Eye (tissue), 1 donor: ENCODE results near the gene ZNF410.
"Not testable (repeated sequence)": the region's sequence is repeated elsewhere in the genome, so short reads cannot be mapped to it uniquely, and the experiment has no call there.

Experiments used
- DNase-seq: peaks from one replicate; pipeline ENCODE4 v3.0.0-alpha.2; 2015

The ZNF410 gene

GRCh38 chr14:73886449-73887317 lies at the start of gene ZNF410:
Gene ZNF410 (plus strand): TSS chr14:73886859. CDS start chr14:73892176, 5,317 bp downstream.
- DNase-seq, result peak; percentile 95

GRCh38 chr14:73838293-73839034 lies 48.2 kb upstream of the ZNF410 start:
- not testable (repeated sequence) for DNase-seq

- no peak for DNase-seq
These were observed 44.5 kb upstream of the ZNF410 start for GRCh38 chr14:73842201-73842600.

- no peak for DNase-seq
These were observed 43.8 kb upstream of the ZNF410 start for GRCh38 chr14:73842851-73843250.

- no peak for DNase-seq
These were observed 43.4 kb upstream of the ZNF410 start for GRCh38 chr14:73843296-73843695.

- no peak for DNase-seq
These were observed 39.7 kb upstream of the ZNF410 start for GRCh38 chr14:73846947-73847346.

- peak; percentile 57 for DNase-seq
These were observed 35.7 kb upstream of the ZNF410 start for GRCh38 chr14:73851000-73851399.

GRCh38 chr14:73851567-73852382 lies 34.9 kb upstream of the ZNF410 start, which contains the start of gene PTGR2:
Gene PTGR2 (plus strand): TSS chr14:73851831. CDS start chr14:73858863, 7,032 bp downstream.
- DNase-seq, result peak; percentile 99

GRCh38 chr14:73859145-73859544 lies 27.5 kb upstream of the ZNF410 start:
- no peak for DNase-seq

GRCh38 chr14:73861073-73861472 lies 25.6 kb upstream of the ZNF410 start:
- DNase-seq, result no peak

- DNase-seq, result no peak
These were observed 24.2 kb upstream of the ZNF410 start for GRCh38 chr14:73862480-73862879.

GRCh38 chr14:73863209-73863608 lies 23.4 kb upstream of the ZNF410 start:
- no peak for DNase-seq

- no peak for DNase-seq
These were observed 21.0 kb upstream of the ZNF410 start for GRCh38 chr14:73865534-73866113.

GRCh38 chr14:73869754-73870153 lies 16.9 kb upstream of the ZNF410 start:
- not testable (repeated sequence) for DNase-seq

- DNase-seq, result no peak
These were observed 16.0 kb upstream of the ZNF410 start for GRCh38 chr14:73870525-73871235.

GRCh38 chr14:73873660-73874059 lies 13.0 kb upstream of the ZNF410 start:
- no peak for DNase-seq

- no peak for DNase-seq
These were observed 8.9 kb upstream of the ZNF410 start for GRCh38 chr14:73877790-73878189.

- DNase-seq, result no peak
These were observed 8.2 kb upstream of the ZNF410 start for GRCh38 chr14:73878436-73878835.

GRCh38 chr14:73879027-73879426 lies 7.6 kb upstream of the ZNF410 start:
- no peak for DNase-seq

GRCh38 chr14:73884438-73885190 lies 2.0 kb upstream of the ZNF410 start:
- DNase-seq, result no peak

- no peak for DNase-seq
These were observed 608 bp downstream of the ZNF410 start for GRCh38 chr14:73887318-73887616.
